Airway epithelial cell (primary cell): ENCODE results near the gene KRTAP5-11. TPM values are rescaled to one million over a fixed set of nuclear protein-coding genes. Genes with fewer than 3 reads are reported as not detected.

ENCODE experiments used
- total RNA-seq: library from RNA; depleted of rRNA; stranded (reverse); fragments of >200 nt; gene quantifications from 2 replicates; pipeline ENCODE4 v1.2.3, GENCODE V29; 2015

KRTAP5-11 gene, protein sequence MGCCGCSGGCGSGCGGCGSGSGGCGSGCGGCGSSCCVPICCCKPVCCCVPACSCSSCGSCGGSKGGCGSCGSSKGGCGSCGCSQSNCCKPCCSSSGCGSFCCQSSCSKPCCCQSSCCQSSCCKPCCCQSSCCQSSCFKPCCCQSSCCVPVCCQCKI
- total RNA-seq = not detected in 2 replicates

DNA sequence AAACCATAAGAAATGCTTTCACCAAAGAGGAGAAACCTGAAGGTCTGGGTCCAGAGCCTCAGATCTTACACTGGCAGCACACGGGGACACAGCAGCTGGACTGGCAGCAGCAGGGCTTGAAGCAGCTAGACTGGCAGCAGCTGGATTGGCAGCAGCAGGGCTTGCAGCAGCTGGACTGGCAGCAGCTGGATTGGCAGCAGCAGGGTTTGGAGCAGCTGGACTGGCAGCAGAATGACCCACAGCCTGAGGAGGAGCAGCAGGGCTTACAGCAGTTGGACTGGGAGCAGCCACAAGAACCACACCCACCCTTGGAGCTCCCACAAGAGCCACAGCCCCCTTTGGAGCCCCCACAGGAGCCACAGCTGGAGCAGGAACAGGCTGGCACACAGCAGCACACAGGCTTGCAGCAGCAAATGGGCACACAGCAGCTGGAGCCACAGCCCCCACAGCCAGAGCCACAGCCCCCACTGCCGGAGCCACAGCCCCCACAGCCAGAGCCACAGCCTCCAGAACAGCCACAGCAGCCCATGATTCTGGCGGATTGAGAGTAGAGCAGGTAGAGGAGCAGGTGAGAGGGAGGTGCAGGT lies at the start of gene KRTAP5-11:
KRTAP5-11 (minus strand) TSS at position 567 of the 587 bp plus-strand sequence; CDS start at position 529, 38 bp downstream.

DNA sequence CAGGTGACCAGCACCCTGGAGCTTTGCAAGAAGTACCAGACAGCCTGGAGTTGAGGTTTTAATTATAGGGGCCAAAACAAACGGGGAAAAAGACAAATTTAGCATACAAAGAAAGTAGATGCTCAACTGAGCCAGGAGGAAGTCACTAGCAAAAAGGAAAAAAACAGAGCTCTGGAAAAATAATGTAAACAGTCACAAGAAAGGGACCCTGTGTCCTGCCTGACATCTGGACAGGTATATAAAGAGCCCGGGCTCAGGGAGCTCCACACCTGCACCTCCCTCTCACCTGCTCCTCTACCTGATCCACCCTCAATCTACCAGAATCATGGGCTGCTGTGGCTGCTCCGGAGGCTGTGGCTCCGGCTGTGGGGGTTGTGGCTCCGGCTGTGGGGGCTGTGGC lies 17.4 kb downstream of the KRTAP5-11 start, which contains the start of gene KRTAP5-10:
KRTAP5-10 (plus strand) TSS at position 301 of the 400 bp plus-strand sequence; CDS start at position 326, 25 bp downstream.

DNA sequence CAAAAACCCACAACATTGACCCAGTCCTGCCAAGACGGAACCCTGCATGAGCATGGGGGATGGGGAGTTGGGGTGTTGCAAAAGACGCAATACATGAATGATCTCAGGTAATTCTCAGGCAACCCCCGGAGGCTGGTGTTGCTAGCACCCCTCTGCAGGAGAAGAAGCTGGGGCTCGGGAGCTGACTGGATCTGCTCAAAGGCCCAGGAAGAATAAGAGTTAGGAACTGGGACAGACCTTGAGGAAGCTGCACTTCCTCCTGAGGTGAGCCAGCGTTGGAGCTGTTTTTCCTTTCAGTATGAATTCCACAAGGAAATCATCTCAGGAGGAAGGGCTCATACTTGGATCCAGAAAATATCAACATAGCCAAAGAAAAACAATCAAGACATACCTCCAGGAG lies 34.6 kb downstream of the KRTAP5-11 start, which contains the start of gene KRTAP5-9:
KRTAP5-9 (plus strand) TSS at position 301 of the 400 bp plus-strand sequence. CDS start 238 bp downstream, outside the sequence.

DNA sequence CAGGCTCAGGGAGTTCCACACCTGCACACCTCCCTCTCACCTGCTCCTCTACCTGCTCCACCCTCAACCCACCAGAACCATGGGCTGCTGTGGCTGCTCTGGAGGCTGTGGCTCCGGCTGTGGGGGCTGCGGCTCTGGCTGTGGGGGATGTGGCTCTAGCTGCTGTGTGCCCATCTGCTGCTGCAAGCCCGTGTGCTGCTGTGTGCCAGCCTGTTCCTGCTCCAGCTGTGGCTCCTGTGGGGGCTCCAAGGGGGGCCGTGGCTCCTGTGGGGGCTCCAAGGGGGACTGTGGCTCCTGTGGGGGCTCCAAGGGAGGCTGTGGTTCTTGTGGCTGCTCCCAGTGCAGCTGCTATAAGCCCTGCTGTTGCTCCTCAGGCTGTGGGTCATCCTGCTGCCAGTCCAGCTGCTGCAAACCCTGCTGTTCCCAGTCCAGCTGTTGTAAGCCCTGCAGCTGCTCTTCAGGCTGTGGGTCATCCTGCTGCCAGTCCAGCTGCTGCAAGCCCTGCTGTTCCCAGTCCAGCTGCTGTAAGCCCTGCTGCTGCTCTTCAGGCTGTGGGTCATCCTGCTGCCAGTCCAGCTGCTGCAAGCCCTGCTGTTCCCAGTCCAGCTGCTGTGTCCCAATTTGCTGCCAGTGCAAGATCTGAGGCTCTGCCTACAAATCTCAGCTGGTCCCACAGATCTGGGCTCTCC lies 44.6 kb downstream of the KRTAP5-11 start, which contains the start of gene KRTAP5-8:
KRTAP5-8 (plus strand) TSS at position 49 of the 689 bp plus-strand sequence; CDS start at position 80, 31 bp downstream.

Other genes with a start within 250 kb of the KRTAP5-11 start
- gene DHCR7, start 134.5 kb downstream of the KRTAP5-11 start, total RNA-seq = 87.2 and 117 TPM in 2 replicates
- 55.8 and 56.9 TPM in 2 replicates for gene NADSYN1, start 129.7 kb downstream of the KRTAP5-11 start, total RNA-seq
- not detected in 2 replicates for gene KRTAP5-7, start 55.6 kb downstream of the KRTAP5-11 start, total RNA-seq
- gene KRTAP5-8, start 44.9 kb downstream of the KRTAP5-11 start, total RNA-seq = not detected in 2 replicates
- gene KRTAP5-9, start 34.5 kb downstream of the KRTAP5-11 start, total RNA-seq = not detected in 2 replicates
- not detected in 2 replicates for gene KRTAP5-10, start 17.3 kb downstream of the KRTAP5-11 start, total RNA-seq